ENCODE results near the gene AMPH.

AMPH gene

GRCh38 chr7:38506756-38507155 lies 124.4 kb downstream of the AMPH start:
- no peaks in the 10 kb centered on the region for H3K4me1 ChIP-seq (ENCODE audit: insufficient read depth, low read length)
- H3K27me3 ChIP-seq (ENCODE audit: insufficient read depth, low read length): no peaks in the 10 kb centered on the region
- H3K9me3 ChIP-seq (ENCODE audit: low read length): no peaks in the 10 kb centered on the region
- peaks cover 3% of the 10 kb centered on the region for H3K36me3 ChIP-seq (ENCODE audit: insufficient read depth, low read length)
- H3K4me3 ChIP-seq (ENCODE audit: low read length): no peak overlapping the region
- H2AFZ ChIP-seq (ENCODE audit: low read depth, low read length): no peak overlapping the region

GRCh38 chr7:38506004-38506403 lies 125.2 kb downstream of the AMPH start:
- no peaks in the 10 kb centered on the region for H3K4me1 ChIP-seq (ENCODE audit: insufficient read depth, low read length)

GRCh38 chr7:38504684-38505083 lies 126.5 kb downstream of the AMPH start:
- Histone ChIP-seq H3K4me3 (ENCODE audit: low read length) (no peak overlapping the region), H3K4me1 (ENCODE audit: insufficient read depth, low read length) (no peaks in the 10 kb centered on the region), H2AFZ (ENCODE audit: low read depth, low read length) (no peak overlapping the region), H3K36me3 (ENCODE audit: insufficient read depth, low read length) (peaks cover 3% of the 10 kb centered on the region), H3K27me3 (ENCODE audit: insufficient read depth, low read length) (no peaks in the 10 kb centered on the region), H3K9me3 (ENCODE audit: low read length) (no peaks in the 10 kb centered on the region)

More at GRCh38 chr7:38506004-38506403, 125.2 kb downstream of the AMPH start:
- Histone ChIP-seq H3K4me3 (ENCODE audit: low read length) (no peak overlapping the region), H3K27me3 (ENCODE audit: insufficient read depth, low read length) (no peaks in the 10 kb centered on the region), H3K9me3 (ENCODE audit: low read length) (no peaks in the 10 kb centered on the region), H2AFZ (ENCODE audit: low read depth, low read length) (no peak overlapping the region), H3K36me3 (ENCODE audit: insufficient read depth, low read length) (peaks cover 3% of the 10 kb centered on the region)

GRCh38 chr7:38502848-38503247 lies 128.3 kb downstream of the AMPH start:
- Histone ChIP-seq H3K9me3 (ENCODE audit: low read length) (no peaks in the 10 kb centered on the region), H3K4me3 (ENCODE audit: low read length) (no peak overlapping the region), H2AFZ (ENCODE audit: low read depth, low read length) (no peak overlapping the region), H3K4me1 (ENCODE audit: insufficient read depth, low read length) (no peaks in the 10 kb centered on the region), H3K36me3 (ENCODE audit: insufficient read depth, low read length) (peaks cover 3% of the 10 kb centered on the region), H3K27me3 (ENCODE audit: insufficient read depth, low read length) (no peaks in the 10 kb centered on the region)

DNA sequence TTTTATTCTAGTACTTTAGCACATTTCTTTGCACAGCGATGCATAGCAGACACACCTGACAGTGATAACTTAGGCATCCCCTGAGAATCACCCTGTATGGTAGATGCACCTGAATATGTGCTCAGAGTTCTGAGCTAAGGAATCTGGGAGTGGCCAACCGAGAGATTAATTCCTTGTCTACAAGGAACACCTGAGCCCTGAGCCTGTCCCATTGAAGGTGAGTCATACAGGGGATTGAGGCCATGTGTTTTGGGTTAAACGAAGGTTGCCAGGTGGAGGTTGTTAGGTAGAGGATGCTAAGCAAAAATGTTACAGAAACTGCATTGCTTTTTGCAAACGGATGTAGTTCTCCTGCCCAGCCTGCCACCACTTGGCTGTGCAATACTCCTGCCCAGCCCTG lies 128.9 kb downstream of the AMPH start:
- Histone ChIP-seq H3K9me3 (ENCODE audit: low read length) (no peaks in the 10 kb centered on the region), H3K4me1 (ENCODE audit: insufficient read depth, low read length) (no peaks in the 10 kb centered on the region), H3K4me3 (ENCODE audit: low read length) (no peak overlapping the region), H3K27me3 (ENCODE audit: insufficient read depth, low read length) (no peaks in the 10 kb centered on the region), H2AFZ (ENCODE audit: low read depth, low read length) (no peak overlapping the region), H3K36me3 (ENCODE audit: insufficient read depth, low read length) (peaks cover 3% of the 10 kb centered on the region)

- Histone ChIP-seq H3K27me3 (ENCODE audit: insufficient read depth, low read length) (no peaks in the 10 kb centered on the region), H3K9me3 (ENCODE audit: low read length) (no peaks in the 10 kb centered on the region), H3K4me1 (ENCODE audit: insufficient read depth, low read length) (no peaks in the 10 kb centered on the region), H2AFZ (ENCODE audit: low read depth, low read length) (no peak overlapping the region), H3K36me3 (ENCODE audit: insufficient read depth, low read length) (peaks cover 4% of the 10 kb centered on the region), H3K4me3 (ENCODE audit: low read length) (no peak overlapping the region)
Measured at GRCh38 chr7:38492010-38492409, 139.2 kb downstream of the AMPH start.

- Histone ChIP-seq H3K4me3 (ENCODE audit: low read length) (no peak overlapping the region), H3K36me3 (ENCODE audit: insufficient read depth, low read length) (peaks cover 6% of the 10 kb centered on the region), H3K9me3 (ENCODE audit: low read length) (peaks cover 3% of the 10 kb centered on the region), H3K27me3 (ENCODE audit: insufficient read depth, low read length) (no peaks in the 10 kb centered on the region), H3K4me1 (ENCODE audit: insufficient read depth, low read length) (no peaks in the 10 kb centered on the region), H2AFZ (ENCODE audit: low read depth, low read length) (no peak overlapping the region)
Measured at GRCh38 chr7:38482521-38482920, 148.7 kb downstream of the AMPH start.

GRCh38 chr7:38481401-38481800 lies 149.8 kb downstream of the AMPH start:
- Histone ChIP-seq H3K36me3 (ENCODE audit: insufficient read depth, low read length) (peaks cover 7% of the 10 kb centered on the region), H3K27me3 (ENCODE audit: insufficient read depth, low read length) (no peaks in the 10 kb centered on the region), H3K4me1 (ENCODE audit: insufficient read depth, low read length) (no peaks in the 10 kb centered on the region), H3K4me3 (ENCODE audit: low read length) (no peak overlapping the region), H3K9me3 (ENCODE audit: low read length) (peaks cover 4% of the 10 kb centered on the region), H2AFZ (ENCODE audit: low read depth, low read length) (no peak overlapping the region)

GRCh38 chr7:38478404-38478803 lies 152.8 kb downstream of the AMPH start:
- Histone ChIP-seq H3K4me1 (ENCODE audit: insufficient read depth, low read length) (no peaks in the 10 kb centered on the region), H3K9me3 (ENCODE audit: low read length) (peaks cover 2% of the 10 kb centered on the region), H3K36me3 (ENCODE audit: insufficient read depth, low read length) (peaks cover 22% of the 10 kb centered on the region), H3K4me3 (ENCODE audit: low read length) (no peak overlapping the region), H3K27me3 (ENCODE audit: insufficient read depth, low read length) (no peaks in the 10 kb centered on the region), H2AFZ (ENCODE audit: low read depth, low read length) (no peak overlapping the region)

DNA sequence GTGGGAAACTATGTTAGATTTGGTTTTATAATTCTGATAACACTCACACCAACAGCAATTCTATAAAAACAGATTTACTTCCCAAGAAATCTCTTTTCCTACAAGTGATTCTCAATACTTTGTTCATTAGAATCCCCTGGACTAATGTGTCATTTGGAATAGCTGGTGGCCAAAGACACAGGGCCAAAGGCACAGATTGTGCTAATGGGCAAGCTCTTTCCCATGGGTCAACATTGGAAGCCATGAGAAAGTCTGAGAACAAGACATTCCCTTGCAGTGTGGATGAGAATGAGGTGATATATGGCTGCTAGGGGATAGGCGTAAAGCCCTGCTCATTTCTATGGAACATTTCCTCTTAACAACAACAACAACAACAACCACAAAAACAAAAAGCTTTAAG lies 153.8 kb downstream of the AMPH start:
- H3K27me3 ChIP-seq (ENCODE audit: insufficient read depth, low read length): no peaks in the 10 kb centered on the region
- H2AFZ ChIP-seq (ENCODE audit: low read depth, low read length): no peak overlapping the region
- H3K4me1 ChIP-seq (ENCODE audit: insufficient read depth, low read length): no peaks in the 10 kb centered on the region
- H3K36me3 ChIP-seq (ENCODE audit: insufficient read depth, low read length): peaks cover 25% of the 10 kb centered on the region
- H3K9me3 ChIP-seq (ENCODE audit: low read length): peaks cover 2% of the 10 kb centered on the region
- no peak overlapping the region for H3K4me3 ChIP-seq (ENCODE audit: low read length)

- no peaks in the 10 kb centered on the region for H3K27me3 ChIP-seq (ENCODE audit: insufficient read depth, low read length)
- H3K4me3 ChIP-seq (ENCODE audit: low read length): no peak overlapping the region
- H2AFZ ChIP-seq (ENCODE audit: low read depth, low read length): no peak overlapping the region
- H3K4me1 ChIP-seq (ENCODE audit: insufficient read depth, low read length): no peaks in the 10 kb centered on the region
- peaks cover 25% of the 10 kb centered on the region for H3K36me3 ChIP-seq (ENCODE audit: insufficient read depth, low read length)
- H3K9me3 ChIP-seq (ENCODE audit: low read length): peaks cover 2% of the 10 kb centered on the region
Measured at GRCh38 chr7:38476764-38477163, 154.4 kb downstream of the AMPH start.

DNA sequence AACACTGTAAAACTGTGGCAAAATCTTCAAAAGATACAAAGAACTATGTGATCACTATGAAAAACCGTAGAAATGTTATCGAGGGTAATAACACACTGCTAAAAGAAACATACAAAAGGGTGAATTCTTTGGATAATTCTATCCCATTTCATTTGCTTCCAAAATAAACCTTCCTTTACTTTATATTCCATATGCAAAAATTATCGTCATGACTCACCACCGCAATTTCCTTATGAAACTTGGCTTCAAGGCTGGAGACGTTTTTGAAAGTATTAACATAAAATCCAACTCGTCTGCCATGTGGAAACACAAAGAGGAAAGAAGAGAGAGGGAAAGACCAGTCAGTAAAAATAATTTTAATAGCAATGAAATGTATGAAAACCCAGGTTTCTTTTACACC lies 165.2 kb downstream of the AMPH start:
- H3K27me3 ChIP-seq (ENCODE audit: insufficient read depth, low read length): no peaks in the 10 kb centered on the region
- H3K4me3 ChIP-seq (ENCODE audit: low read length): no peak overlapping the region

GRCh38 chr7:38463277-38464225 lies 167.6 kb downstream of the AMPH start:
- Histone ChIP-seq H3K9me3 (ENCODE audit: low read length) (no peaks in the 10 kb centered on the region), H3K4me3 (ENCODE audit: low read length) (no peak overlapping the region), H3K4me1 (ENCODE audit: insufficient read depth, low read length) (no peaks in the 10 kb centered on the region), H3K36me3 (ENCODE audit: insufficient read depth, low read length) (peaks cover 8% of the 10 kb centered on the region), H2AFZ (ENCODE audit: low read depth, low read length) (no peak overlapping the region), H3K27me3 (ENCODE audit: insufficient read depth, low read length) (no peaks in the 10 kb centered on the region)

More for the DNA sequence above, 165.2 kb downstream of the AMPH start:
- Histone ChIP-seq H3K9me3 (ENCODE audit: low read length) (no peaks in the 10 kb centered on the region), H3K4me1 (ENCODE audit: insufficient read depth, low read length) (no peaks in the 10 kb centered on the region), H3K36me3 (ENCODE audit: insufficient read depth, low read length) (peaks cover 8% of the 10 kb centered on the region), H2AFZ (ENCODE audit: low read depth, low read length) (no peak overlapping the region)
